Stimulated activated memory B cell treated with anti-CD40 and anti-IgM and Interleukin-4, amounts not matched to agents 10 μg/mL and 1 μg/mL and 100 μg/mL, for 72 hours (primary cell): ENCODE data around the gene SLC8B1.

Experiments
- ATAC-seq: fragments of 150-1000 bp; cut with Tn5 transposase; 2 replicates; pipeline ENCODE4 v1.10.0; 2021
- H3K27ac Mint-ChIP-seq: one replicate; pipeline ENCODE4 v1.8.0; 2022; ENCODE audit warnings: mild to moderate bottlenecking, mixed read lengths
- H3K27me3 Mint-ChIP-seq: one replicate; pipeline ENCODE4 v1.8.0; 2022; ENCODE audit warnings: mixed read lengths
- H3K36me3 Mint-ChIP-seq: one replicate; pipeline ENCODE4 v1.8.0; 2022; ENCODE audit warnings: mixed read lengths
- H3K4me1 Mint-ChIP-seq: one replicate; pipeline ENCODE4 v1.8.0; 2022; ENCODE audit warnings: mixed read lengths
- H3K4me3 Mint-ChIP-seq: one replicate; pipeline ENCODE4 v1.8.0; 2022; ENCODE audit warnings: mild to moderate bottlenecking, moderate library complexity, mixed read lengths
- H3K9me3 Mint-ChIP-seq: one replicate; pipeline ENCODE4 v1.8.0; 2022; ENCODE audit warnings: mixed read lengths

SLC8B1 gene

DNA sequence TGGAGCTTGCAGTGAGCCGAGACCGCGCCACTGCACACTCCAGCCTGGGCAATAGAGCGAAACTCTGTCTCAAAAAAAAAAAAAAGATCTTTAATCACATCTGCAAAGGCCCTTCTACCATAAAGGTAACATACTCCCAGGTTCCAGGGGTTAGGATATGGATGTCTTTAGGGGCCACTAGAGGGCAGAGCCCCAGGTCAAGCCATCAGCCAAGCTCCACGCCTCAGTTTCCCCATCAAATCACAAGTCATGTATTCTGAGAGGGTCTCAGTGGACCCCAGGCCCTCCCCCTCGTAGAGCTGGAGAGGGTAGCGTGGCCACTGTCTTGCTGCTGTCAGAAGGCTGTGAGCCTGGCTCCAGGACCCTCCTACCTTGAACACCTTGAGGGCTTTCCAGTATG, 18.8 kb downstream of the SLC8B1 start:
- Mint-ChIP-seq H3K4me3 (no peak overlapping the region), H3K36me3 (peaks cover 48% of the 10 kb centered on the region)

GRCh38 chr12:113315358-113315757, 19.6 kb downstream of the SLC8B1 start:
- no peaks in the 10 kb centered on the region for H3K27me3 Mint-ChIP-seq
- no peak for ATAC-seq
- no peak overlapping the region for H3K27ac Mint-ChIP-seq
- no peaks in the 10 kb centered on the region for H3K9me3 Mint-ChIP-seq
- peaks cover 49% of the 10 kb centered on the region for H3K36me3 Mint-ChIP-seq
- no peaks in the 10 kb centered on the region for H3K4me1 Mint-ChIP-seq
- H3K4me3 Mint-ChIP-seq, result no peak overlapping the region

More for the DNA sequence above, 18.8 kb downstream of the SLC8B1 start:
- no peak overlapping the region for H3K27ac Mint-ChIP-seq
- no peak for ATAC-seq
- H3K9me3 Mint-ChIP-seq, result no peaks in the 10 kb centered on the region
- no peaks in the 10 kb centered on the region for H3K27me3 Mint-ChIP-seq
- no peaks in the 10 kb centered on the region for H3K4me1 Mint-ChIP-seq

DNA sequence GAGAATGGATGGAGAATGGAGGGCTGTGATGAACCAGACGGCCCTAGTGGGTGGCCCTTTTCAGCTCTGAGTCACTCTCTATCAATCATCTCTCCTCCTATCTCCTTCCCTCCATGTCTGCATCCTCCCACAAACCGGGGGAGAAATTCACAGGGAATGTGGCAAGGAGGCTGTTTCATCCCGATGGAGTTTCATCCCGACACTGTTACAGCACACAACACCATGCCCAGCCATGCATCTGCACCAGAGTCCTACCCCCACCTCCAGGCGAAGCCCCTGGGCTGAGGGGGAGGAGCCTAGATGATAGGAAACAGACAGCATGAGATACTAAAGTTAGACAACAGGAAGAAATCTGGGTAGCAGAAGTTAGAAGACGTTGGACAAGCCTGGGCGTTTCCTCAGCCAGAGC, 20.8 kb downstream of the SLC8B1 start:
- no peaks in the 10 kb centered on the region for H3K9me3 Mint-ChIP-seq
- H3K27me3 Mint-ChIP-seq, result no peaks in the 10 kb centered on the region
- H3K36me3 Mint-ChIP-seq, result peaks cover 45% of the 10 kb centered on the region
- no peak overlapping the region for H3K27ac Mint-ChIP-seq
- no peak overlapping the region for H3K4me3 Mint-ChIP-seq
- no peaks in the 10 kb centered on the region for H3K4me1 Mint-ChIP-seq
- ATAC-seq, result no peak

DNA sequence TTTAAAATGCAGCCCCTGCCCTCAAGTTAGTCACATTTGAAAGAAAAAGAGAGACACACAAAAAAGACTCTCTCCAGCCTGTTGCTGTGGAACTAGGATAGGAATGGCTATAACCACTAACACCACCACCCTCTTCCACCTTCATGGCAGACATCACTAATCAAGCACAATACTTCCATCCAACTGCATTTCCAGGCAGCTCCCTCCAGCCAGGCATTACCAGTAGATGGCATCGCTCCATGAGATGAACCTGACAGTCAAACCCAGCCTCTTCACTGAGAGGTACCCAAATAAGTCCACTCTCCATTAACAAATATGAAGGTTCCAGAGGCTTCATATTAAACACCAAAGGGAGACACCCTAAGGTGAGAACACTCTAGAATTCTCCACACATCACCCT, 24.4 kb downstream of the SLC8B1 start:
- ATAC-seq, result no peak
- peaks cover 43% of the 10 kb centered on the region for H3K36me3 Mint-ChIP-seq
- H3K27ac Mint-ChIP-seq, result no peak overlapping the region

DNA sequence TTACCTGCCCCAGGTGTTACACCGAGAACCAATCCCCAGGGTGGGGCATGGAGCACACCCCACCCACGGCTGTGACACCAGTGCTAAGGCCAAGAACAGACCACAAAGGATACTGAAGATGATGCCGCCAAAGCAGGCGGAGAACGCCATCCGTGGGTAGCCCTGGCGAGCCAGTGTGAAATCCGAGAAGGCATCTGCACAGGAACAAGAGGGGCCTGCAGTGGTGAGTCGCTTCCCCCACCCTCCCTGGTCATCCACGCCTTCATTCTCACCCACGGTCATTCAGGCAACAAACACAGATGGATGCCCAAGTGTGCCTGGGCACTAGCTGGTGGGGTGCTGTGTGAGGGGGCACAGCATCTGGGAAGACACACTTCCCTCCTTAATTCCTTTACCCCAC, 28.5 kb downstream of the SLC8B1 start:
- no peak for ATAC-seq
- Mint-ChIP-seq H3K9me3 (no peaks in the 10 kb centered on the region), H3K4me1 (peaks cover 13% of the 10 kb centered on the region), H3K27me3 (no peaks in the 10 kb centered on the region), H3K4me3 (no peak overlapping the region), H3K27ac (no peak overlapping the region), H3K36me3 (peaks cover 26% of the 10 kb centered on the region)

More for the DNA sequence above, 24.4 kb downstream of the SLC8B1 start:
- Mint-ChIP-seq H3K27me3 (no peaks in the 10 kb centered on the region), H3K4me3 (no peak overlapping the region), H3K9me3 (no peaks in the 10 kb centered on the region), H3K4me1 (no peaks in the 10 kb centered on the region)

- Mint-ChIP-seq H3K4me1 (peaks cover 13% of the 10 kb centered on the region), H3K4me3 (no peak overlapping the region), H3K27me3 (no peaks in the 10 kb centered on the region), H3K36me3 (peaks cover 17% of the 10 kb centered on the region), H3K27ac (no peak overlapping the region), H3K9me3 (no peaks in the 10 kb centered on the region)
- ATAC-seq, result no peak
These were observed 29.5 kb downstream of the SLC8B1 start for GRCh38 chr12:113305281-113305856.

- peak overlapping the region; percentile 37 for H3K27ac Mint-ChIP-seq
- H3K36me3 Mint-ChIP-seq, result peaks cover 17% of the 10 kb centered on the region
- peaks cover 21% of the 10 kb centered on the region for H3K4me1 Mint-ChIP-seq
- H3K4me3 Mint-ChIP-seq, result peak overlapping the region; percentile 19
- no peaks in the 10 kb centered on the region for H3K27me3 Mint-ChIP-seq
- peak; percentile 66 for ATAC-seq
- no peaks in the 10 kb centered on the region for H3K9me3 Mint-ChIP-seq
These were observed 31.8 kb downstream of the SLC8B1 start for GRCh38 chr12:113302886-113303640.

- ATAC-seq, result no peak
- Mint-ChIP-seq H3K27me3 (no peaks in the 10 kb centered on the region), H3K27ac (peak overlapping the region; percentile 37), H3K9me3 (no peaks in the 10 kb centered on the region), H3K36me3 (peaks cover 15% of the 10 kb centered on the region), H3K4me3 (no peak overlapping the region), H3K4me1 (peaks cover 21% of the 10 kb centered on the region)
These were observed 32.4 kb downstream of the SLC8B1 start for GRCh38 chr12:113302466-113302865.

DNA sequence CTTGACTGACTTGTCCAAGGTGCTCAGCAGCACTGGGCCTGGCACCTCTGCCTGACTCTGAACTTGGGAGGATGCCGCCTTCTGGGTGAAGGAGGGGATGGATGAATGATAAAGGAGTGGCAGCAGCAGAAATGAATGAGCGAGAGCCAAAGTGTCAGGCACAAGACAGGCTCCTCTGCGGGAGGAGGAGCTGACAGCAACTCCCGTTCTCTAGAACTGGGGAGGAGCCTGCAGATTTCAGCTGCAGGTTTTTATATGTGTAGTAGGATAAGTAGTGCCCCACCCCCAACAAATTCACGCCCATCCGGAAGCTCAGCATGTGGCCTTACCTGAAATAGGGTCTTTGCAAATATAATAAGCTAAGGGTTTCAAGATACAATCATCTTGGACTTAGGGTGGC, 33.1 kb downstream of the SLC8B1 start:
- Mint-ChIP-seq H3K4me3 (no peak overlapping the region), H3K9me3 (no peaks in the 10 kb centered on the region), H3K27me3 (no peaks in the 10 kb centered on the region), H3K27ac (no peak overlapping the region), H3K36me3 (peaks cover 13% of the 10 kb centered on the region), H3K4me1 (peaks cover 21% of the 10 kb centered on the region)
- ATAC-seq, result no peak

GRCh38 chr12:113299619-113300237, 35.2 kb downstream of the SLC8B1 start:
- no peak for ATAC-seq
- no peak overlapping the region for H3K27ac Mint-ChIP-seq
- no peaks in the 10 kb centered on the region for H3K9me3 Mint-ChIP-seq
- peaks cover 23% of the 10 kb centered on the region for H3K36me3 Mint-ChIP-seq
- H3K4me3 Mint-ChIP-seq, result no peak overlapping the region
- H3K27me3 Mint-ChIP-seq, result no peaks in the 10 kb centered on the region
- H3K4me1 Mint-ChIP-seq, result peaks cover 21% of the 10 kb centered on the region

GRCh38 chr12:113298861-113299545, 35.9 kb downstream of the SLC8B1 start:
- H3K9me3 Mint-ChIP-seq, result no peaks in the 10 kb centered on the region
- no peaks in the 10 kb centered on the region for H3K27me3 Mint-ChIP-seq
- ATAC-seq, result no peak
- H3K36me3 Mint-ChIP-seq, result peaks cover 25% of the 10 kb centered on the region
- peaks cover 21% of the 10 kb centered on the region for H3K4me1 Mint-ChIP-seq
- no peak overlapping the region for H3K4me3 Mint-ChIP-seq
- H3K27ac Mint-ChIP-seq, result no peak overlapping the region

- peaks cover 31% of the 10 kb centered on the region for H3K36me3 Mint-ChIP-seq
- no peak overlapping the region for H3K4me3 Mint-ChIP-seq
- no peak overlapping the region for H3K27ac Mint-ChIP-seq
- no peak for ATAC-seq
- H3K27me3 Mint-ChIP-seq, result no peaks in the 10 kb centered on the region
- H3K4me1 Mint-ChIP-seq, result peaks cover 21% of the 10 kb centered on the region
- H3K9me3 Mint-ChIP-seq, result no peaks in the 10 kb centered on the region
These were observed 36.5 kb downstream of the SLC8B1 start for GRCh38 chr12:113298472-113298817.

GRCh38 chr12:113297621-113298471, 37.1 kb downstream of the SLC8B1 start:
- H3K4me3 Mint-ChIP-seq, result no peak overlapping the region
- peaks cover 15% of the 10 kb centered on the region for H3K4me1 Mint-ChIP-seq
- H3K27me3 Mint-ChIP-seq, result no peaks in the 10 kb centered on the region
- ATAC-seq, result no peak
- H3K27ac Mint-ChIP-seq, result no peak overlapping the region
- H3K36me3 Mint-ChIP-seq, result peaks cover 37% of the 10 kb centered on the region
- H3K9me3 Mint-ChIP-seq, result no peaks in the 10 kb centered on the region

- peak; percentile 6 for ATAC-seq
- Mint-ChIP-seq H3K27ac (no peak overlapping the region), H3K36me3 (peaks cover 43% of the 10 kb centered on the region), H3K9me3 (no peaks in the 10 kb centered on the region), H3K4me3 (no peak overlapping the region), H3K4me1 (peaks cover 9% of the 10 kb centered on the region), H3K27me3 (no peaks in the 10 kb centered on the region)
These were observed 37.7 kb downstream of the SLC8B1 start for GRCh38 chr12:113297214-113297587.
